ENCODE measurements around the gene PAQR7. TPM values are rescaled to one million over a fixed set of nuclear protein-coding genes. Genes with fewer than 3 reads are reported as not detected.

The PAQR7 gene, protein sequence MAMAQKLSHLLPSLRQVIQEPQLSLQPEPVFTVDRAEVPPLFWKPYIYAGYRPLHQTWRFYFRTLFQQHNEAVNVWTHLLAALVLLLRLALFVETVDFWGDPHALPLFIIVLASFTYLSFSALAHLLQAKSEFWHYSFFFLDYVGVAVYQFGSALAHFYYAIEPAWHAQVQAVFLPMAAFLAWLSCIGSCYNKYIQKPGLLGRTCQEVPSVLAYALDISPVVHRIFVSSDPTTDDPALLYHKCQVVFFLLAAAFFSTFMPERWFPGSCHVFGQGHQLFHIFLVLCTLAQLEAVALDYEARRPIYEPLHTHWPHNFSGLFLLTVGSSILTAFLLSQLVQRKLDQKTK
- total RNA-seq, result 8.6 TPM

DNA sequence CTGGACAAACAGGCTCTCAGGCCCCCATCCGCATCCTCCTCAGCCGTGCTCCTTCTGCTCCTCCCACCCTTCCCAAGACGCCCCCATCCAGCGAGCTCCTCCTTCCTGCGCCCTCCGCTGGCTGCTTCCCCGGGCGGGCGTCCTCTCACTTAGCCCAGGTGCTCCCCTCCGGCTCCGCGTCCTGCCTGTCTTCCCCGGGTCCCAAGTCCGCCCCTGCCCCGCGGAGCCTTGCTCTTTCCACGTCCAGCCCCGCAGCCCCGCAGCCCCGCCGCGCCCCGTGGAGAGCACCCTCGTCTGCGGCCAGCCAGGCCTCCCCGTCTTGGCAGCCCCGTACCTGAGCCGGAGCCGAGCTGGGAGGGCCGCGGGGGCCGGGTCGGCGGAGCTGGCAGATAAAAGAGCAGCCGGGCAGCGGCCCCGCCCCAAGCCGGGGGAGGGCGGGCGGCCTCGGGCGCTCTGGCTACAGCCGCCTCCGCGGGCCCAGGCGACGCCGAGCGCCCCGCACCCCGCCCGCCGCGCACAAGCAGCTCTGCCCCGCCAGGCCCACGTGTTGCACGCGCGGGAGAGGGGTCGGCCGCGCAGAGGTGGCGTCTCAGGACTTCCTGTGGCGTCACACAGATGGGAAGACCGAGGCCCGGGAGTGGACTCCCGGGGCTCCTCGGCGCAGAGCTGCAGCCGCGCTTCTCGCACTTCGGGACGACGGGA, at the start of gene PAQR7:
Gene PAQR7, minus strand, starts transcription at position 555 of the 702 bp plus-strand sequence. CDS start 11,869 bp downstream, outside the sequence.
- no peak for FAIRE-seq
- peak; percentile 80 to 84 for DNase-seq (ENCODE audit: low spot score in 2 of 2)

DNA sequence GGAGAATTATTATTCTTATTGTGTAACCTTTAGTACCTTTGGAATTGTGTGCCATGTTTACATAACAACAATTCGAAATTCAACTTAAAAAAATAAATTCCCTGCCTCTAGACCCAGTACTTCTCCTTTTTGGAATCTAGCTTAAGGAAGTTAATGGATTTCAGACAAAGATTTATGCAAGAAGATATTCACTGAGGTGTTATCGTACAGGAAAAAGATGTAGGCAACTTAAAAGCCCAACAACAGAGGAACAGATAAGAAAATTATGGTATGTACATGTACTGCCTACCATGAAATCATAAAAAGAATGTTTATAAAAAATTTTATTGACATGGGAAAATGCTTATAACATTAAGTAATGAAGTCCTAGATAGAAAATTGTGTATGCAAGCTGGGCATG, 48.9 kb upstream of the PAQR7 start:
- no peak for FAIRE-seq
- DNase-seq (ENCODE audit: low spot score in 2 of 2), result no peak

GRCh38 chr1:25922971-25923552, 47.6 kb upstream of the PAQR7 start:
- DNase-seq (ENCODE audit: low spot score in 2 of 2), result no peak
- FAIRE-seq, result no peak

DNA sequence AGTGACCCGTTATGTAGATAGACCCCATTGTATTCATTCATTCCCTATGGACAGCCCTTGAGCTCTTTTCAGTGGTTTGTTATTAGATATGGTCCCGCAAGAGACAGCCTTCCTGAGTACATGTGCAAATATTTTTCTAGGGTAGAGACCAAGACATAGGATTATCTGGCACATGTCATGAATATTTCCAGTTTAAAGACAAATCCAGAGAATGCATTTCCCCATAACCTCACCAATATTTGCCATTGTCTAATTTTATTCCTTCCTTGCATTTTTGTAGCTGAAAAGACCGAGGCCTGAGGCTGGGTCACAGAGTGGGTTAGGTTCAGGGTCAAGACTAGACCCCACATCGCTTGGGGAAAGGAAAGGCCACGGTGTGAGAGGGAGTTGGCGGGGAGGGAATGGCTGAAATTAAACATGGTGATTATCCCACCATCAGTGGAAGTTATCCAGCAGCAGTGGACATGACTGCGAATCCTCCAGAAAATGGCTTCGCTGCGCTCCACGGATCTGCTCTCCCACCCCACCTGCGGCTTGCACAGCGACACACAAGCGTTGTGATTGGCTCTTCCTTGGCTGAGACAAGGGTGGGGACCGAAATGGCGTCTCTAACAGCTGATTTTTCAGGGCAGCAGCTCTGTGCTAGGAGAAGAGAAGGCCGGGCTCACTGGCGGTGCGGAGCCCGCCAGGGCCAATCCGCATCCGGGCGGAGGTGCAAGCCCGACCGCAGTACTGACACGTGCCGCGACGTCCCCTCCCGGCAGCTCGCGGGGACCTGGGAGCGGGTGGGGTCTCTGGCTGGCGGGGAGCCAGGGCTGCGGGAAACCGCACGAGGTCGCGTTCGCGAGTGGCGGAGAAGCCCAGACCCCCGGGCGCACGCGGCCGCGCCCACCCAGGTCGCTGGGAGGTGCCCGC, 46.8 kb upstream of the PAQR7 start:
- DNase-seq (ENCODE audit: low spot score in 2 of 2) (no peak), FAIRE-seq (no peak)

DNA sequence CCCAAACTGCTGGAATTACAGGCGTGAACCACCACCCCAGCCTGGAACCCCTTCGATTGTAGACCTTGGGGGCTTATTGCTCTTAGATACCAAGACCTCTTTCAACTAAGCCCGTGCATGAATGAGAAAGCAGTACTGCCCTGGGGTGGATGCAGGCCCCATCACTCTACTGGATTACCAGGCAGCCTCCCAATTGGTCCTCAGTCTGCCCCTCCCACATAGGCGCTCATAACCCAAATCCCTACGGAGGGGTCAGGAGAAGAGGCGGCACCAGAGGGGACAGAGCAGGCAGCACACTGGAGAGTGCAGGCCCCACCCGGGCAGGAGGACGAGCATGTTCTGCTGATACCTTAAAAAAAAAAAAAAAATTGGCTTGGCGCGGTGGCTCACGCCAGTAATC, 43.1 kb upstream of the PAQR7 start:
- DNase-seq (ENCODE audit: low spot score in 2 of 2) (no peak), FAIRE-seq (no peak)

- DNase-seq (ENCODE audit: low spot score in 2 of 2) (no peak), FAIRE-seq (no peak)
Measured at GRCh38 chr1:25917996-25918395, 42.5 kb upstream of the PAQR7 start.

- DNase-seq (ENCODE audit: low spot score in 2 of 2), result no peak
- FAIRE-seq, result no peak
Measured at GRCh38 chr1:25916460-25916859, 41.0 kb upstream of the PAQR7 start.

DNA sequence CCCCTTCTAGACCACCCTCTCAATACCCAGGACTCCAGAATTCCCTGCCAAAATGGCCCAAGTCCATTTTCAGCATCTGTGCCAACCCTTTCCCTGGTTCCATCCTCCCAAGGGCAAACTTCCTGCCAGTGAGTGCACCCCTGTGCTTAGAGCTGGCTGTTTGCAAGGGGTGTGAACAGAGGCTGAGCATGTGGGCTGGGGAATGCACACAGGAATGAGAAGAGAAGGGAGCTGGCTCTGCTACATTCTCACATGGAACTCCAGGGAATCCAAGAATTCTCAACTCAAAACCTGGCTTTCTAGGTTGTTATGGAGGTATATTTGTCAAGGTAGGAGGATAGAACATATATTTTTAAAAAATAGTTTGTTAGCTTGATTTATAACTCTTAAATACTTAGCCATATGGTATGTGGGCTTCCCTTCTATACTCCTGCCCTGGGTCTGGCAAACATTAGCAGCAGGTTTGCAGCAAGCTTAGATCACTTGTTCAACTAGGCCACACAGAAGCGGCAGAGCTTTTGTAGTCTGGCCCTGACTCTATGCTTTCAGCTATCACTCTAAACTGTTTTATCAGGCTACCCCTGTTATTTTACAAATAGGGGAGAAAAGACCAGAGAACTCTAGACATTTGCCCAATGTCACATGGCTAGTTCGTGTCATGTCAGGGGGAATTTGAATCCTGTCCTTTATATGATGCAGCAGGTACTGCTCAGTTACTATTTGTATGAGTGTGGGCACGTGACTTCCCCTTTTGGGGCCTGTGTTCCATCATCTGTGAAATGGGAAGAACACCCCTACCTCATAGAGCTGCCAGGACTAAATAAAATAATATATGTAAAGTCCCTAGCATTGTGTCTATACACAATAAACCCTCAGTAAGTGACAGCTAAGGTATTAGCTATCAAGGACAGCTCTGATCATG, 38.8 kb upstream of the PAQR7 start:
- no peak for FAIRE-seq
- no peak for DNase-seq (ENCODE audit: low spot score in 2 of 2)

- FAIRE-seq (no peak), DNase-seq (ENCODE audit: low spot score in 2 of 2) (no peak)
Measured at GRCh38 chr1:25913206-25913605, 37.7 kb upstream of the PAQR7 start.

- no peak for DNase-seq (ENCODE audit: low spot score in 2 of 2)
Measured at GRCh38 chr1:25912076-25912831, 36.7 kb upstream of the PAQR7 start.

GRCh38 chr1:25911162-25911561, 35.7 kb upstream of the PAQR7 start:
- FAIRE-seq, result no peak
- DNase-seq (ENCODE audit: low spot score in 2 of 2), result no peak

More at GRCh38 chr1:25912076-25912831, 36.7 kb upstream of the PAQR7 start:
- no peak for FAIRE-seq

DNA sequence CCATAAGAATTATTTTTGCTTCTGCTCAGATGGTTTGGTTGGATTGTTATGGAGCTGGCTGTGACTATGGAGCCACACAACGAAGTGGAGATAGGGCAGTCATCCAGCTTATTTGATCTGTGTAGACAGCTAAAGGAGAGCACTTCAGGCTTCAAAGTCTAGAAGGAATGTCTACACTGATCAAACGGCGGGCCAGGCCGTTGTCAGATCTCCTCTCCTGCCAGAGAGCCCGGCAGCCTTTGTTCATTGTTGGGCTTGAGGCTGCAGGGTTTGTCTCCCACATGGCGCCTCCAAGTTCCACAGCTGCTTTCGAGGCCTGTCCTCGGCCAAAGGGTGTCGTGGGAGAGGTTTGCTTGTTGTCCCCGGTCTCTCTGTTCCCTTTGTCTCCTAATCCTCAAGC, 33.5 kb upstream of the PAQR7 start:
- no peak for DNase-seq (ENCODE audit: low spot score in 2 of 2)
- FAIRE-seq, result no peak

- DNase-seq (ENCODE audit: low spot score in 2 of 2) (no peak), FAIRE-seq (no peak)
Measured at GRCh38 chr1:25908161-25908560, 32.7 kb upstream of the PAQR7 start.

DNA sequence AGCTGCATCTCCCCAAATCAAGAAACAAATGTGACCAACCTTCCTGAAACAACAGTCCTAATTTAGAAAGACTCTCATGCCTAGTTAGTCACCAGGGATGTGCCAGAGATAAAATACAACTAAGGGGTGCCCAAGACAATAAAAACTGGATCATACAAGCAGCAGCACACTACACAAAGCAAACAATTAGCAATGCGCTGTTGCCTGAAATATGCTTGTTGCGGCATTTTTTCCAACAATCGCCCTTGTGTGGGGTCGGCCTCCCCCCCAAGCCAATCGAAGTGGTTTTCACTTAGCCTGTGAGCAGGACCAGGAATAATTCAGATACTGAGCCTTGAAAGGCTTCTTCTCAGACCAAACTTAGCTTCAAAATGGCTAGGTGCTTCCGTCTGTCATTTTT, 32.1 kb upstream of the PAQR7 start:
- FAIRE-seq (no peak), DNase-seq (ENCODE audit: low spot score in 2 of 2) (no peak)

GRCh38 chr1:25906644-25907300, 31.3 kb upstream of the PAQR7 start:
- no peak for FAIRE-seq

GRCh38 chr1:25905680-25906643, 30.5 kb upstream of the PAQR7 start, which contains the start of gene STMN1:
STMN1 (minus strand) TSS chr1:25906419; CDS start chr1:25904676, 1,743 bp downstream.
- no peak for FAIRE-seq
- DNase-seq (ENCODE audit: low spot score in 2 of 2), result peak; percentile 87 to 89

More at GRCh38 chr1:25906644-25907300, 31.3 kb upstream of the PAQR7 start:
- DNase-seq (ENCODE audit: low spot score in 2 of 2), result no peak

Data from frontal cortex (tissue), 4 donors.